Gastroesophageal sphincter (tissue), 4 donors: ENCODE data around the gene ZBTB21. TPM values are rescaled to one million over a fixed set of nuclear protein-coding genes. Genes with fewer than 3 reads are reported as not detected.

Experiments used
- ATAC-seq: fragments of 150-250 bp; one replicate; pipeline ENCODE4 v1.9.1; 2016; ENCODE audit warnings: mild to moderate bottlenecking, moderate library complexity
- H3K27ac ChIP-seq, 4 donors: fragments of 200-600 bp; sonication (generic) in 3 of 4; 1 replicate in 3 of 4; 2 replicates in 1 of 4; pipeline ENCODE4 v1.5.1; 2016 to 2019
- H3K27me3 ChIP-seq: fragments of 200-600 bp; sonication (generic); one replicate; pipeline ENCODE4 v1.5.1; 2019
- H3K36me3 ChIP-seq, 2 donors: fragments of 200-600 bp; sonication (generic); one replicate each; pipeline ENCODE4 v1.5.1; 2019; ENCODE audit warnings: control low read depth in 1 of 2
- H3K4me1 ChIP-seq, 3 donors: fragments of 200-600 bp; sonication (generic); 1 replicate in 2 of 3; 2 replicates in 1 of 3; pipeline ENCODE4 v1.5.1; 2016 to 2019; ENCODE audit warnings: control low read depth in 2 of 3
- H3K4me3 ChIP-seq, 2 donors: fragments of 200-600 bp; sonication (generic); one replicate each; pipeline ENCODE4 v1.5.1; 2019; ENCODE audit warnings: mild to moderate bottlenecking in 1 of 2, moderate library complexity in 1 of 2
- H3K9me3 ChIP-seq, 3 donors: fragments of 200-600 bp; sonication (generic); one replicate each; pipeline ENCODE4 v1.5.1; 2017 to 2019; ENCODE audit warnings: control low read depth in 2 of 3
- CTCF ChIP-seq, 4 experiments: fragments of 200-600 bp in 2 of 4; fragments of 450-650 bp in 2 of 4; sonication (generic) in 1 of 4; IDR thresholded peaks; one replicate each; pipeline ENCODE4 v1.5.1; 2017 to 2019; ENCODE audit warnings: antibody characterized with exemption in 4 of 4, mild to moderate bottlenecking in 2 of 4, moderate library complexity in 2 of 4
- EP300 ChIP-seq: sonication (generic); formaldehyde crosslinking; IDR thresholded peaks from one replicate; pipeline ENCODE4 v1.6.1; 2017; ENCODE audit warnings: antibody characterized with exemption, mild to moderate bottlenecking
- POLR2A ChIP-seq, 2 donors: fragments of 450-650 bp; IDR thresholded peaks; one replicate each; pipeline ENCODE4 v1.6.1; 2017; ENCODE audit warnings: antibody characterized with exemption in 2 of 2, mild to moderate bottlenecking in 2 of 2, moderate library complexity in 1 of 2
- POLR2AphosphoS5 ChIP-seq: sonication (generic); formaldehyde crosslinking; IDR thresholded peaks from one replicate; pipeline ENCODE4 v1.6.1; 2017; ENCODE audit warnings: antibody characterized with exemption
- WGBS, 2 donors: methylation state at CpG; one replicate each; pipeline ENCODE4 v1.1.5; 2018; ENCODE audit warnings: low coverage in 1 of 2; 5-methylcytosine and 5-hydroxymethylcytosine counted together
- total RNA-seq, 4 donors: library from RNA; depleted of rRNA; stranded (reverse); fragments of >200 nt; gene quantifications; one replicate each; pipeline ENCODE4 v1.1.0, GENCODE V29; 2016

Gene ZBTB21
- total RNA-seq, 4 donors from 2014 or later, result 6.6 to 14.1 (median 9.4) TPM

GRCh38 chr21:42049578-42050430, 39.6 kb upstream of the ZBTB21 start:
- ATAC-seq, result no peak
- WGBS, 2 donors, result 66 to 92% methylated on average over 3 to 5 of the region's 16 CpGs
- Histone ChIP-seq H3K4me1 (peaks cover 0 to 13% (median 0%) of the 10 kb centered on the region in 3 donors), H3K27me3 (peaks cover 7% of the 10 kb centered on the region), H3K9me3 (no peaks in the 10 kb centered on the region), H3K4me3 (no peak overlapping the region), H3K36me3 (no peaks in the 10 kb centered on the region), H3K27ac (no peak overlapping the region)
- TF ChIP-seq EP300, result no peak
- no peak for TF ChIP-seq CTCF (IDR thresholded peaks at IDR 0.05)
- TF ChIP-seq POLR2A (IDR thresholded peaks at IDR 0.05), result no peak
- TF ChIP-seq POLR2AphosphoS5, result no peak

GRCh38 chr21:42048870-42049577, 38.9 kb upstream of the ZBTB21 start:
- no peak for TF ChIP-seq POLR2A (IDR thresholded peaks at IDR 0.05)
- TF ChIP-seq POLR2AphosphoS5, result no peak
- TF ChIP-seq EP300, result no peak
- no peak for TF ChIP-seq CTCF (IDR thresholded peaks at IDR 0.05)
- H3K4me3 ChIP-seq, result no peak overlapping the region
- ATAC-seq, result no peak
- peaks cover under 1% of the 10 kb centered on the region for H3K27me3 ChIP-seq
- H3K4me1 ChIP-seq, result peaks cover 0 to 13% (median 0%) of the 10 kb centered on the region in 3 donors
- no peaks in the 10 kb centered on the region for H3K9me3 ChIP-seq
- WGBS, 2 donors, result 96 to 100% methylated on average over 4 to 5 of the region's 10 CpGs
- no peaks in the 10 kb centered on the region for H3K36me3 ChIP-seq
- no peak overlapping the region for H3K27ac ChIP-seq

DNA sequence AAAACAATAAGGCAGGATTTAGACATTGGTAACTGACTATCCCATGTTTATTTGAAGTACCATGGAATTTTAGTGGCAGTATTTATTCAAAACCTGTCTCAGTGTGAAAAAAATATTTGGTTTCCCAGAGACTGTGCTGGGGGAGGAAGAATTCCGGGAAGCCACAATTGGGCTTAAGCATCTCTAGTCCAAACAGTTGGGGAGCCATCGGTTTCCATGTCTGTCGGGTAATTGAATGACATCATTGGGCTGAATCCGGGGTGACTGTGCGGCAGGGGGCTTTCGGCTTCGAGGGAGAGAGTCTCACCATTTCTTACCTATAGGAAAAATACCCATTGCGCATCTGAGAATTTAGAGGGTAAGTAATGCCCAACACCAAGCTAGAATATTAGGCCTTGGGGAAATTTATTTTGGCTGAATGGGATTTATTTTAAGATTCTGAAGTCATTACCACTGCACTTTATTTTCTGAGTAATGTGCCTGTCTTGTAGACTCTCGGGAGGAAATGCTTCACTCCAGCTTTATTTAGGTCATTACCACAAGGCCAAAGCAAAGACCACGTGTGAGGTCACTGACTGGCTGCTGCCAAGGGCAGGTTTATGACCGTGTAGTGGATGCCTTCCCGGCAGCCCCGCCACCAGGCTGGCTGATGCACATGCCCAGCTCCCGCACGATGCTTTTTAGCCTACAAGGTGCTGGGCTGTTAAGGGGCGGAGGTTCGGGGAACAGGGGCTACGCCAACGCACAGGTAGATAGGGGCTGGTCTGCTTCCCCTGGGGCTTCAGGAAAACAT, 37.9 kb upstream of the ZBTB21 start:
- Histone ChIP-seq H3K27ac (peak overlapping the region in 2 of 4 donors; percentile 47 to 49), H3K4me1 (peaks cover 0 to 13% (median 0%) of the 10 kb centered on the region in 3 donors), H3K9me3 (no peaks in the 10 kb centered on the region), H3K4me3 (no peak overlapping the region), H3K36me3 (no peaks in the 10 kb centered on the region), H3K27me3 (no peaks in the 10 kb centered on the region)
- 47 to 53% methylated on average over 8 to 17 of the region's 19 CpGs for WGBS, 2 donors
- ATAC-seq, result peak; percentile 81
- TF ChIP-seq POLR2AphosphoS5 (peak; percentile 91), EP300 (no peak)

- TF ChIP-seq EP300 (no peak), POLR2AphosphoS5 (no peak), CTCF (IDR thresholded peaks at IDR 0.05) (no peak), POLR2A (IDR thresholded peaks at IDR 0.05) (no peak)
- 86 to 93% methylated on average over 2 to 5 of the region's 7 CpGs for WGBS, 2 donors
- ATAC-seq, result no peak
- Histone ChIP-seq H3K9me3 (no peaks in the 10 kb centered on the region), H3K27me3 (no peaks in the 10 kb centered on the region), H3K27ac (no peak overlapping the region), H3K36me3 (no peaks in the 10 kb centered on the region), H3K4me3 (no peak overlapping the region), H3K4me1 (peaks cover 0 to 15% (median 0%) of the 10 kb centered on the region in 3 donors)
Measured at GRCh38 chr21:42044871-42045495, 34.8 kb upstream of the ZBTB21 start.
